ENCODE measurements around the gene PIK3CB. TPM values are rescaled to one million over a fixed set of nuclear protein-coding genes. Genes with fewer than 3 reads are reported as not detected.
"Not testable (repeated sequence)": the region's sequence is repeated elsewhere in the genome, so short reads cannot be mapped to it uniquely, and the experiment has no call there.

Gene PIK3CB
- total and polyA plus RNA-seq, 2 experiments from 2014 or later = 14.3 to 23.0 TPM

GRCh38 chr3:138797508-138798038 is 37.2 kb downstream of the PIK3CB start:
- TF ChIP-seq CTCF (IDR thresholded peaks at IDR 0.05; ENCODE audit: poor library complexity) (no peak), EZH2 (IDR thresholded peaks at IDR 0.05; ENCODE audit: borderline replicate concordance) (no peak), EZH2phosphoT487 (IDR thresholded peaks at IDR 0.05; ENCODE audit: low read depth, severe bottlenecking, unreplicated experiment) (no peak)
- DNase-seq (ENCODE audit: low spot score) = no peak
- Histone ChIP-seq H3K9me3 (ENCODE audit: low read depth) (no peaks in the 10 kb centered on the region), H3K4me2 (no peak overlapping the region), H3K27ac (no peak overlapping the region), H3K9me2 (replicated peaks; ENCODE audit: insufficient read depth) (no peaks in the 10 kb centered on the region), H2AFZ (no peak overlapping the region), H3K36me3 (replicated peaks; ENCODE audit: insufficient read depth, low read depth) (no peaks in the 10 kb centered on the region), H3K4me3 (no peak overlapping the region), H4K20me1 (ENCODE audit: insufficient read depth, poor library complexity, severe bottlenecking) (no peaks in the 10 kb centered on the region), H3K79me2 (peaks cover 65% of the 10 kb centered on the region), H3K27me3 (no peaks in the 10 kb centered on the region), H3K4me1 (ENCODE audit: insufficient read depth) (no peaks in the 10 kb centered on the region)
- WGBS (ENCODE audit: low lambda C conversion rate, missing lambda C conversion rate) = 96% methylated on average over 1 of the region's 1 CpG

GRCh38 chr3:138796761-138797160 is 38.0 kb downstream of the PIK3CB start:
- peaks cover 57% of the 10 kb centered on the region for H3K79me2 ChIP-seq
- H3K4me2 ChIP-seq = no peak overlapping the region
- no peak for DNase-seq (ENCODE audit: low spot score)
- whole genome bisulfite sequencing (ENCODE audit: low lambda C conversion rate, missing lambda C conversion rate) = 98% methylated on average over 5 of the region's 5 CpGs
- no peaks in the 10 kb centered on the region for H3K9me2 ChIP-seq (replicated peaks; ENCODE audit: insufficient read depth)
- no peaks in the 10 kb centered on the region for H4K20me1 ChIP-seq (ENCODE audit: insufficient read depth, poor library complexity, severe bottlenecking)
- no peak overlapping the region for H3K4me3 ChIP-seq
- no peaks in the 10 kb centered on the region for H3K9me3 ChIP-seq (ENCODE audit: low read depth)
- H3K36me3 ChIP-seq (replicated peaks; ENCODE audit: insufficient read depth, low read depth) = no peaks in the 10 kb centered on the region
- H3K4me1 ChIP-seq (ENCODE audit: insufficient read depth) = no peaks in the 10 kb centered on the region
- H3K27me3 ChIP-seq = no peaks in the 10 kb centered on the region
- no peak overlapping the region for H3K27ac ChIP-seq
- H2AFZ ChIP-seq = no peak overlapping the region
- no peak for TF ChIP-seq EZH2phosphoT487 (IDR thresholded peaks at IDR 0.05; ENCODE audit: low read depth, severe bottlenecking, unreplicated experiment)
- TF ChIP-seq CTCF (IDR thresholded peaks at IDR 0.05; ENCODE audit: poor library complexity) = no peak
- TF ChIP-seq EZH2 (IDR thresholded peaks at IDR 0.05; ENCODE audit: borderline replicate concordance) = no peak

- Histone ChIP-seq H2AFZ (no peak overlapping the region), H3K36me3 (replicated peaks; ENCODE audit: insufficient read depth, low read depth) (no peaks in the 10 kb centered on the region), H3K79me2 (peaks cover 12% of the 10 kb centered on the region), H3K4me2 (no peak overlapping the region), H3K4me3 (no peak overlapping the region), H3K27ac (no peak overlapping the region), H3K27me3 (no peaks in the 10 kb centered on the region), H4K20me1 (ENCODE audit: insufficient read depth, poor library complexity, severe bottlenecking) (no peaks in the 10 kb centered on the region), H3K4me1 (ENCODE audit: insufficient read depth) (no peaks in the 10 kb centered on the region), H3K9me3 (ENCODE audit: low read depth) (no peaks in the 10 kb centered on the region), H3K9me2 (replicated peaks; ENCODE audit: insufficient read depth) (no peaks in the 10 kb centered on the region)
- DNase-seq (ENCODE audit: low spot score) = no peak
- TF ChIP-seq EZH2 (IDR thresholded peaks at IDR 0.05; ENCODE audit: borderline replicate concordance) (no peak), EZH2phosphoT487 (IDR thresholded peaks at IDR 0.05; ENCODE audit: low read depth, severe bottlenecking, unreplicated experiment) (no peak)
- 80% methylated on average over 3 of the region's 3 CpGs for WGBS (ENCODE audit: low lambda C conversion rate, missing lambda C conversion rate)
Measured at GRCh38 chr3:138786788-138787271, 47.9 kb downstream of the PIK3CB start.

GRCh38 chr3:138785951-138786350 is 48.8 kb downstream of the PIK3CB start:
- H4K20me1 ChIP-seq (ENCODE audit: insufficient read depth, poor library complexity, severe bottlenecking) = no peaks in the 10 kb centered on the region
- no peak overlapping the region for H3K4me3 ChIP-seq
- H3K9me3 ChIP-seq (ENCODE audit: low read depth) = no peaks in the 10 kb centered on the region
- no peaks in the 10 kb centered on the region for H3K9me2 ChIP-seq (replicated peaks; ENCODE audit: insufficient read depth)
- no peak for DNase-seq (ENCODE audit: low spot score)
- no peak for TF ChIP-seq EZH2 (IDR thresholded peaks at IDR 0.05; ENCODE audit: borderline replicate concordance)
- TF ChIP-seq CTCF (IDR thresholded peaks at IDR 0.05; ENCODE audit: poor library complexity) = no peak
- no peak for TF ChIP-seq EZH2phosphoT487 (IDR thresholded peaks at IDR 0.05; ENCODE audit: low read depth, severe bottlenecking, unreplicated experiment)
- no peaks in the 10 kb centered on the region for H3K4me1 ChIP-seq (ENCODE audit: insufficient read depth)
- H3K79me2 ChIP-seq = peaks cover 15% of the 10 kb centered on the region
- H3K4me2 ChIP-seq = no peak overlapping the region
- H2AFZ ChIP-seq = no peak overlapping the region
- H3K36me3 ChIP-seq (replicated peaks; ENCODE audit: insufficient read depth, low read depth) = no peaks in the 10 kb centered on the region
- H3K27me3 ChIP-seq = no peaks in the 10 kb centered on the region
- H3K27ac ChIP-seq = no peak overlapping the region

GRCh38 chr3:138785362-138785857 is 49.3 kb downstream of the PIK3CB start:
- H3K9me2 ChIP-seq (replicated peaks; ENCODE audit: insufficient read depth); H3K4me2 ChIP-seq; H3K36me3 ChIP-seq (replicated peaks; ENCODE audit: insufficient read depth, low read depth); DNase-seq (ENCODE audit: low spot score); H3K27ac ChIP-seq; H3K4me1 ChIP-seq (ENCODE audit: insufficient read depth); H3K9me3 ChIP-seq (ENCODE audit: low read depth); H3K4me3 ChIP-seq; H3K27me3 ChIP-seq; H4K20me1 ChIP-seq (ENCODE audit: insufficient read depth, poor library complexity, severe bottlenecking); H2AFZ ChIP-seq: not testable (repeated sequence)
- WGBS (ENCODE audit: low lambda C conversion rate, missing lambda C conversion rate) = 64% methylated on average over 7 of the region's 7 CpGs
- H3K79me2 ChIP-seq = peaks cover 20% of the 10 kb centered on the region

All from hepatocyte (in vitro differentiated cells).